MM.1S (cell line): ENCODE data around the gene ACKR3.

Experiments used
- CTCF ChIP-seq: fragments of 300-600 bp; sonication (generic); IDR thresholded peaks from 2 replicates; pipeline ENCODE4 v1.5.1; 2016; ENCODE audit warnings: antibody characterized with exemption, low read length, mixed read lengths
- EZH2 ChIP-seq: fragments of 300-600 bp; sonication (generic); optimal IDR thresholded peaks from 2 replicates; pipeline ENCODE3; 2017; ENCODE audit warnings: low read depth, mild to moderate bottlenecking, antibody characterized with exemption, low read length, mixed read lengths
- EZH2phosphoT487 ChIP-seq: fragments of 300-600 bp; sonication (generic); IDR thresholded peaks from 2 replicates; pipeline ENCODE4 v1.6.1; 2018; ENCODE audit warnings: antibody characterized with exemption, low read length

GRCh38 chr2:236530512-236530911, 39.1 kb upstream of the ACKR3 start:
- no peak for TF ChIP-seq CTCF
- no peak for TF ChIP-seq EZH2
- no peak for TF ChIP-seq EZH2phosphoT487
